Fibroblast of the aortic adventitia (primary cell): ENCODE results near the gene EPYC. TPM values are rescaled to one million over a fixed set of nuclear protein-coding genes. Genes with fewer than 3 reads are reported as not detected.

Experiments used
- DNase-seq: peaks from one replicate; pipeline ENCODE4 v3.0.0-alpha.2; 2010; ENCODE audit warnings: low read depth
- H3K4me3 ChIP-seq: 2 replicates; pipeline ENCODE4 v1.5.1; 2011; ENCODE audit warnings: low read depth, mild to moderate bottlenecking, control low read depth, low read length, moderate library complexity
- total RNA-seq: library from RNA; depleted of rRNA; stranded (reverse); fragments of >200 nt; gene quantifications from 2 replicates; pipeline ENCODE4 v1.2.3, GENCODE V29; 2012; ENCODE audit warnings: low replicate concordance
- TF ChIP-seq, protein P1 (sequence below): IDR thresholded peaks from 2 replicates; pipeline ENCODE4 v1.5.1; 2011; ENCODE audit warnings: mild to moderate bottlenecking, low read length, control low read depth, inconsistent platforms; ENCODE audit not compliant: insufficient read depth

EPYC gene
- total RNA-seq, 1 donor: not detected

DNA sequence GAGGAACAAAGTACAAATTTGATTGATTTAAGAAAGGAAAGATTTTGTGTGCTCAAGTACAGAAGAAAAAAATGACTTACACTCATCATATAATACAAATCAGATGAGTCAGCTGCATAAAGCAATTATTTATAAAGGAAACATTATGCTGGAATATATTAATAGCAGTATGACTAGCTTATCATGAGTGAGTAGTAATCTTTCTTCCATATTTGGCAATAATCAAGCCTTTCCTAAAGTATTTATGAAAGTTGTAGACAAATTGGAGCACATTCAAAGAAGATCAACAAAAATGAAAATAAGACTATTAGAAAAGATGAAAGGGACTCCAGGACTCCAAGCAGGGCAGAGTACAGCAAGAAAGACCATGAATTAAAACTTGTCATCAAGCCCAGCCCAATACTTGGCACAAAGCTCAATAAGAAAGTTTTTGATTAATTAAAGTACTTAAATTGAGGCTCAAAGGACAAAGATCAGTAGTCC lies 82.6 kb downstream of the EPYC start:
- H3K4me3 ChIP-seq: no peak overlapping the region
- TF ChIP-seq, protein P1, sequence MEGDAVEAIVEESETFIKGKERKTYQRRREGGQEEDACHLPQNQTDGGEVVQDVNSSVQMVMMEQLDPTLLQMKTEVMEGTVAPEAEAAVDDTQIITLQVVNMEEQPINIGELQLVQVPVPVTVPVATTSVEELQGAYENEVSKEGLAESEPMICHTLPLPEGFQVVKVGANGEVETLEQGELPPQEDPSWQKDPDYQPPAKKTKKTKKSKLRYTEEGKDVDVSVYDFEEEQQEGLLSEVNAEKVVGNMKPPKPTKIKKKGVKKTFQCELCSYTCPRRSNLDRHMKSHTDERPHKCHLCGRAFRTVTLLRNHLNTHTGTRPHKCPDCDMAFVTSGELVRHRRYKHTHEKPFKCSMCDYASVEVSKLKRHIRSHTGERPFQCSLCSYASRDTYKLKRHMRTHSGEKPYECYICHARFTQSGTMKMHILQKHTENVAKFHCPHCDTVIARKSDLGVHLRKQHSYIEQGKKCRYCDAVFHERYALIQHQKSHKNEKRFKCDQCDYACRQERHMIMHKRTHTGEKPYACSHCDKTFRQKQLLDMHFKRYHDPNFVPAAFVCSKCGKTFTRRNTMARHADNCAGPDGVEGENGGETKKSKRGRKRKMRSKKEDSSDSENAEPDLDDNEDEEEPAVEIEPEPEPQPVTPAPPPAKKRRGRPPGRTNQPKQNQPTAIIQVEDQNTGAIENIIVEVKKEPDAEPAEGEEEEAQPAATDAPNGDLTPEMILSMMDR: no peak
- DNase-seq: peak; percentile 73

DNA sequence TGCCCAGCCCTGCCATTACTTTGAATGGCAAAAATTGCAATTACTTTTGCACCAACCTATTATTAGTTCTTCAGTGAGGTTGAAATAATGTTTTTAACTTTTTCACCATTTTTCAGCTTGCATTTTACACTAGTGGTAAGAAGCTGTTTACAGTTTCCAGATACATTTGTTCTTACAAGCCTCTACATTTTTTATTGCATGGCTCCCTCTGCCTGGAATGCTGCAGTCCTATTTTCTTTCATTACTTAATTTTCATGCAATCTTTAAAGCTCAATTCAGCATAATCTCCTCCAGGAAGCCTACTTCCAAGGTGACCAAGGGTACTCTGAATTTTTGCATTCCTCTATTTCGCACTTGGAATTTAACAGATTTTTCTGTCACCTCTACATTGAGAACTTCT lies 83.2 kb downstream of the EPYC start:
- no peak for DNase-seq
- H3K4me3 ChIP-seq: no peak overlapping the region
- TF ChIP-seq, protein P1: no peak

DNA sequence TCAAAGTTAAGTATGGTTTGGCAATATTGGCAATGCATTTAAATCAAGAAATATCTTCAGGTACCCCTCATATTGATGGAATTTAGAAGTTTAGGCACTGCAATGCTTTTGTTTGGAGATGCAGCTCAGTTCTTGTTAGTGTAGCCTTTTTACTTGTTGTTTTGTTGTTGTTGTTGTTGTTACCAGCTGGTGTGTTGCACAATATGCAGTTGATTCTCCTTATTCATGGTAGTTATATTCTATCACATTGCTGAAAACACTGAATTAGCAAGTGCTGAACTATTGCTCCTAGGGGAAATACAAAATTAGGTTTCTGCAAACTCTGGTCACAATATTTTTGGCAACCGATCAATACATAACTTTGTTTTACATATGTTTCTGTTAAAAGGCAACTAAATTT lies 84.5 kb downstream of the EPYC start:
- H3K4me3 ChIP-seq: no peak overlapping the region
- TF ChIP-seq, protein P1: no peak
- no peak for DNase-seq

DNA sequence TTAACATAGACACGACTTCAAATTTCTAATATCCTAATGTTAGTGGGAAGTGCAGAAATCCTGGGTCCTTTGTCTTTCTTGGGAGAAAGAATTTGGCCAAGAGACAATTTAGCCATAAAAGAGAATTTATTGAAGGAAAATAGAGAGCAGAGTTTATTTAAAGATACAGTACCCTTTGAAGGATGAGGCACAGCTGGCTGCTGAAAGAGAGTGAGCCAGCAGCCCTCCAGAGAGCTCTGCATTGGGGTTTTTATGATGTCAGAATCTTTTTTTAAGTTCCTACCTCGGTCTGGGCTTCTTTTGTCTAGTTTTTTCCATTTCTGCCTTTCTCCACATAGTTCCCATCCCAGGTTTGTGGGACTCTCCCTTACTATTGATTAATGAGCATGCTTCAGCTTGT lies 87.3 kb downstream of the EPYC start:
- TF ChIP-seq, protein P1: no peak
- no peak overlapping the region for H3K4me3 ChIP-seq
- DNase-seq: no peak

DNA sequence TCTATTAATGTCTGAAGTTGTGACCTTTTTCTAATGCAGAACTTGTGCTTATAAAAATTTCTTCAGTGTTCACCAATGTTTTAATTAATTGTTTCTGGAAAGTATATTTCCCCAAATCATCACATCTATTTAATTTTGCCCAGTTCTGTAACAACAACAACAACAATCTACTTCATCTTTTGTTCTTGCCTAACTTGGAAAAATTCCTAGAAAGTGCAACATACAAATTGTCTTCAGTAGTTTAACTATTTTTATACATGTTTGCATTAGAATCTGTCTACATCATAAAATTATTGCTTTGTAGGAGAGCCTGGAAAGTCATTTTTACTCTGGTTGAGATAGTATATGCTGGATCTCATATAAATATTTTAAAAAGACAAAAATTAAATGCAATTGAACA lies 88.3 kb downstream of the EPYC start:
- DNase-seq: no peak
- TF ChIP-seq, protein P1: no peak
- no peak overlapping the region for H3K4me3 ChIP-seq

DNA sequence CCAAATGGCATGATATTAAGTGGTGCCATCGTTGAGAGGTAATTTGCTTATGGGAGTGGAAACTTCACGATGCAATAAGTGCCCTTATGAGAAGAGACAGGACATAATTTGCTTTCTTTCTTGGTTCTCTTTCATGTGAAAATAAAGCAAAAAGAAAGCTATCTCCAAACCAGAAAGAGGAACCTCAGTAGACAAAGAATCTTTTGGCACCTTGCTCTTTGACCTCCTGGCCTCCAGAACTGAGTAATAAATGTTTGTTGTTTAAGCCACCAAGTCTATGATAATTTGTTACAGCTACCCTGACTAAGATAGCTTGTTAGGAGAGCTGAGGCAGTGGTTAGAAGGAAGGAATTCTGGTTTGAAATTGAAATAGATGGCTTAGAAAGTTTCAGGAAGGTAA lies 89.4 kb downstream of the EPYC start:
- no peak for DNase-seq
- no peak overlapping the region for H3K4me3 ChIP-seq
- TF ChIP-seq, protein P1: no peak

Other genes starting within 250 kb of the EPYC start
- gene CCER1, start 49.8 kb downstream of the EPYC start, total RNA-seq: not detected in 2 replicates
- not detected in 2 replicates for gene KERA, start 53.1 kb upstream of the EPYC start, total RNA-seq
- 88.8 and 582 TPM in 2 replicates for gene LUM, start 106.5 kb upstream of the EPYC start, total RNA-seq
- 1,482 and 2,298 TPM in 2 replicates for gene DCN, start 177.8 kb upstream of the EPYC start, total RNA-seq